ENCODE results near the gene UBE2J2.

GRCh38 chr1:1287288-1288110 is 13.8 kb upstream of the UBE2J2 start:
- TF ChIP-seq POLR2A (IDR thresholded peaks at IDR 0.05; ENCODE audit: low read depth, low read length), result no peak
- TF ChIP-seq CTCF (conservative IDR thresholded peaks at IDR 0.05; ENCODE audit: low read depth, low read length), result no peak
- no peak for TF ChIP-seq ELK1 (IDR thresholded peaks at IDR 0.05; ENCODE audit: borderline replicate concordance, low read depth, low read length)
- TF ChIP-seq MAFK (IDR thresholded peaks at IDR 0.05; ENCODE audit: low read depth, low read length), result no peak

Measured in IMR-90 (cell line).